Non-pigmented ciliary epithelial cell (primary cell): ENCODE measurements around the gene FTHL17.

Source experiments
- DNase-seq: peaks from one replicate; pipeline ENCODE4 v3.0.0-alpha.2; 2010; ENCODE audit warnings: low read depth

The FTHL17 gene

GRCh38 chrX:31038575-31039326 is 33.1 kb downstream of the FTHL17 start:
- no peak for DNase-seq

- DNase-seq, result no peak
These were observed 34.9 kb downstream of the FTHL17 start for GRCh38 chrX:31036895-31037294.

- DNase-seq, result no peak
These were observed 44.5 kb downstream of the FTHL17 start for GRCh38 chrX:31027351-31027750.

GRCh38 chrX:31024866-31025265 is 47.0 kb downstream of the FTHL17 start:
- no peak for DNase-seq

GRCh38 chrX:31021537-31021936 is 50.3 kb downstream of the FTHL17 start:
- DNase-seq, result no peak
